T-helper 22 cell (primary cell): ENCODE data around the gene TEX19.
"Not testable (repeated sequence)": the region's sequence is repeated elsewhere in the genome, so short reads cannot be mapped to it uniquely, and the experiment has no call there.

Experiments used
- DNase-seq: peaks from one replicate; pipeline ENCODE4 v3.0.0-alpha.2; 2020; ENCODE audit warnings: low read depth

TEX19 gene

GRCh38 chr17:82377294-82377693 is 18.2 kb downstream of the TEX19 start:
- not testable (repeated sequence) for DNase-seq

GRCh38 chr17:82377924-82378740 is 19.1 kb downstream of the TEX19 start:
- no peak for DNase-seq

- DNase-seq, result no peak
Observed at GRCh38 chr17:82378741-82379021, 19.6 kb downstream of the TEX19 start.

- no peak for DNase-seq
Observed at GRCh38 chr17:82380860-82381702, 22.0 kb downstream of the TEX19 start.

GRCh38 chr17:82381703-82382009 is 22.6 kb downstream of the TEX19 start:
- not testable (repeated sequence) for DNase-seq

GRCh38 chr17:82382220-82382932 is 23.3 kb downstream of the TEX19 start:
- not testable (repeated sequence) for DNase-seq

- DNase-seq, result no peak
Observed at GRCh38 chr17:82382933-82383255, 23.8 kb downstream of the TEX19 start.

- DNase-seq, result no peak
Observed at GRCh38 chr17:82383411-82383810, 24.4 kb downstream of the TEX19 start.

- DNase-seq, result no peak
Observed at GRCh38 chr17:82384051-82384729, 25.1 kb downstream of the TEX19 start.

GRCh38 chr17:82384730-82385481 is 25.9 kb downstream of the TEX19 start:
- DNase-seq, result no peak

GRCh38 chr17:82385559-82386254 is 26.7 kb downstream of the TEX19 start:
- no peak for DNase-seq

- no peak for DNase-seq
Observed at GRCh38 chr17:82386255-82386831, 27.3 kb downstream of the TEX19 start.

- DNase-seq, result no peak
Observed at GRCh38 chr17:82386881-82387704, 28.0 kb downstream of the TEX19 start.

GRCh38 chr17:82387705-82388106 is 28.7 kb downstream of the TEX19 start:
- no peak for DNase-seq

- no peak for DNase-seq
Observed at GRCh38 chr17:82388223-82388921, 29.3 kb downstream of the TEX19 start.

GRCh38 chr17:82388922-82389283 is 29.9 kb downstream of the TEX19 start:
- DNase-seq, result no peak

GRCh38 chr17:82389379-82389778 is 30.3 kb downstream of the TEX19 start:
- no peak for DNase-seq

GRCh38 chr17:82390015-82390859 is 31.2 kb downstream of the TEX19 start:
- DNase-seq, result no peak
